Upper lobe of left lung (tissue), 4 donors: Measurements from ENCODE around the gene ANAPC16.

Experiments used
- EP300 ChIP-seq, 4 donors: sonication (generic); formaldehyde crosslinking; IDR thresholded peaks; one replicate each; pipeline ENCODE4 v1.5.1; 2017; ENCODE audit warnings: antibody characterized with exemption in 4 of 4, control low read depth in 2 of 4
- POLR2A ChIP-seq, 4 donors: fragments of 450-650 bp; IDR thresholded peaks; one replicate each; pipeline ENCODE4 v1.5.1; 2016 to 2017; ENCODE audit warnings: antibody characterized with exemption in 4 of 4, mild to moderate bottlenecking in 2 of 4
- POLR2AphosphoS5 ChIP-seq, 2 donors: sonication (generic); formaldehyde crosslinking; IDR thresholded peaks; one replicate each; pipeline ENCODE4 v1.5.1; 2017; ENCODE audit warnings: antibody characterized with exemption in 2 of 2
- TF ChIP-seq, protein P1 (sequence below), 6 experiments: fragments of 450-650 bp in 4 of 6; fragments of 200-600 bp in 2 of 6; sonication (generic) in 2 of 6; IDR thresholded peaks; one replicate each; pipeline ENCODE4 v1.5.1; 2016 to 2019; ENCODE audit warnings: antibody characterized with exemption in 6 of 6

DNA sequence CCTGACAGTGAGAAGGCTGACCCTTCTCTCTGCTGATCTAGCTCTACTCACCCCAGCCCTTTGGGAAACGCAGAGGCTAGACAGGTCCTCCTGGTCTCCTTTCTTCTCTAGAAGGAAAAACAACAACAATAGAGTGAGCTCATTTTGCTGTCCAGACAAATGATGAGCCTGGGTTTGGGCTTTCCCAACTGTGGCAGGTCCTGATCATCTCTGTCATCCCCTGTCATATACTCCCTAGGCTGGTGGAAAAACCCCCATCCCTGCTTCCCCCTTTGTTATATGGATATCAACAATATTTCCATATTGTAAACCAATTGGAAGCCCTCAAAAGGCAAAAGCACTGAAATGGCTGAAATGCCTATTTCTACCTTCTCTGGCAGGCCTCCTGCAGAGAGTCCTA is 48.7 kb downstream of the ANAPC16 start:
- TF ChIP-seq, protein P1, sequence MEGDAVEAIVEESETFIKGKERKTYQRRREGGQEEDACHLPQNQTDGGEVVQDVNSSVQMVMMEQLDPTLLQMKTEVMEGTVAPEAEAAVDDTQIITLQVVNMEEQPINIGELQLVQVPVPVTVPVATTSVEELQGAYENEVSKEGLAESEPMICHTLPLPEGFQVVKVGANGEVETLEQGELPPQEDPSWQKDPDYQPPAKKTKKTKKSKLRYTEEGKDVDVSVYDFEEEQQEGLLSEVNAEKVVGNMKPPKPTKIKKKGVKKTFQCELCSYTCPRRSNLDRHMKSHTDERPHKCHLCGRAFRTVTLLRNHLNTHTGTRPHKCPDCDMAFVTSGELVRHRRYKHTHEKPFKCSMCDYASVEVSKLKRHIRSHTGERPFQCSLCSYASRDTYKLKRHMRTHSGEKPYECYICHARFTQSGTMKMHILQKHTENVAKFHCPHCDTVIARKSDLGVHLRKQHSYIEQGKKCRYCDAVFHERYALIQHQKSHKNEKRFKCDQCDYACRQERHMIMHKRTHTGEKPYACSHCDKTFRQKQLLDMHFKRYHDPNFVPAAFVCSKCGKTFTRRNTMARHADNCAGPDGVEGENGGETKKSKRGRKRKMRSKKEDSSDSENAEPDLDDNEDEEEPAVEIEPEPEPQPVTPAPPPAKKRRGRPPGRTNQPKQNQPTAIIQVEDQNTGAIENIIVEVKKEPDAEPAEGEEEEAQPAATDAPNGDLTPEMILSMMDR (IDR thresholded peaks at IDR 0.05): no peak
- TF ChIP-seq POLR2AphosphoS5 (IDR thresholded peaks at IDR 0.05) (no peak), POLR2A (IDR thresholded peaks at IDR 0.05) (no peak), EP300 (IDR thresholded peaks at IDR 0.05) (no peak)
